Measurements from ENCODE around the gene CFAP43. TPM values are rescaled to one million over a fixed set of nuclear protein-coding genes. Genes with fewer than 3 reads are reported as not detected.
A peak's percentile ranks its signal among the peaks of the same experiment; 100 is the strongest.

CFAP43 gene
- total and polyA plus RNA-seq, 5 donors from 2014 or later, result not detected

GRCh38 chr10:104146882-104147281, 85.3 kb downstream of the CFAP43 start:
- peaks cover 3 to 5% of the 10 kb centered on the region in 2 experiments for H3K9me3 ChIP-seq (ENCODE audit: control insufficient read depth in 2 of 2, low read length in 2 of 2)
- H3K36me3 ChIP-seq (ENCODE audit: control insufficient read depth, insufficient read depth, low read length), result no peaks in the 10 kb centered on the region
- peaks cover 47% of the 10 kb centered on the region for H3K27me3 Mint-ChIP-seq
- DNase-seq (no peak), ATAC-seq (ENCODE audit: low read depth in 2 of 2) (no peak)
- H3K27me3 ChIP-seq (ENCODE audit: control insufficient read depth, insufficient read depth, low read length), result peaks cover 33% of the 10 kb centered on the region
- no peak overlapping the region for H3K4me3 Mint-ChIP-seq
- H3K9me3 Mint-ChIP-seq, result peaks cover 0 to 13% (median 6%) of the 10 kb centered on the region in 7 donors
- no peak overlapping the region for H3K27ac Mint-ChIP-seq
- H3K36me3 Mint-ChIP-seq, result peaks cover 6% of the 10 kb centered on the region
- H3K27ac ChIP-seq (ENCODE audit: insufficient read depth, low read length, poor library complexity, severe bottlenecking), result no peak overlapping the region
- H3K4me1 ChIP-seq (ENCODE audit: control insufficient read depth, insufficient read depth, low read length, poor library complexity, severe bottlenecking), result no peaks in the 10 kb centered on the region
- no peaks in the 10 kb centered on the region for H3K4me1 Mint-ChIP-seq
- H3K4me3 ChIP-seq (ENCODE audit: low read depth, low read length), result no peak overlapping the region

- DNase-seq (no peak), ATAC-seq (ENCODE audit: low read depth in 2 of 2) (no peak)
- no peak overlapping the region for H3K4me3 ChIP-seq (ENCODE audit: low read depth, low read length)
- H3K36me3 ChIP-seq (ENCODE audit: control insufficient read depth, insufficient read depth, low read length), result no peaks in the 10 kb centered on the region
- H3K27ac ChIP-seq (ENCODE audit: insufficient read depth, low read length, poor library complexity, severe bottlenecking), result no peak overlapping the region
- Mint-ChIP-seq H3K27me3 (peaks cover 46% of the 10 kb centered on the region), H3K4me3 (no peak overlapping the region), H3K4me1 (no peaks in the 10 kb centered on the region), H3K9me3 (peaks cover 0 to 4% (median 0%) of the 10 kb centered on the region in 7 donors), H3K27ac (no peak overlapping the region), H3K36me3 (peaks cover 3% of the 10 kb centered on the region)
- H3K27me3 ChIP-seq (ENCODE audit: control insufficient read depth, insufficient read depth, low read length), result peaks cover 30% of the 10 kb centered on the region
- H3K4me1 ChIP-seq (ENCODE audit: control insufficient read depth, insufficient read depth, low read length, poor library complexity, severe bottlenecking), result no peaks in the 10 kb centered on the region
- H3K9me3 ChIP-seq (ENCODE audit: control insufficient read depth in 2 of 2, low read length in 2 of 2), result no peaks in the 10 kb centered on the region
These were observed 87.2 kb downstream of the CFAP43 start for GRCh38 chr10:104144931-104145330.

- Histone ChIP-seq H3K27ac (ENCODE audit: insufficient read depth, low read length, poor library complexity, severe bottlenecking) (no peak overlapping the region), H3K4me1 (ENCODE audit: control insufficient read depth, insufficient read depth, low read length, poor library complexity, severe bottlenecking) (no peaks in the 10 kb centered on the region), H3K4me3 (ENCODE audit: low read depth, low read length) (no peak overlapping the region), H3K9me3 (ENCODE audit: control insufficient read depth in 2 of 2, low read length in 2 of 2) (no peaks in the 10 kb centered on the region), H3K27me3 (ENCODE audit: control insufficient read depth, insufficient read depth, low read length) (peaks cover 30% of the 10 kb centered on the region), H3K36me3 (ENCODE audit: control insufficient read depth, insufficient read depth, low read length) (no peaks in the 10 kb centered on the region)
- Mint-ChIP-seq H3K4me1 (peaks cover 0 to 6% (median 0%) of the 10 kb centered on the region in 4 donors), H3K27me3 (peaks cover 46% of the 10 kb centered on the region), H3K4me3 (no peak overlapping the region), H3K36me3 (no peaks in the 10 kb centered on the region), H3K9me3 (no peaks in the 10 kb centered on the region), H3K27ac (no peak overlapping the region)
- no peak for DNase-seq
- ATAC-seq (ENCODE audit: low read depth in 2 of 2), result no peak
These were observed 88.3 kb downstream of the CFAP43 start for GRCh38 chr10:104143829-104144228.

GRCh38 chr10:104142081-104142480, 90.1 kb downstream of the CFAP43 start:
- no peaks in the 10 kb centered on the region for H3K9me3 Mint-ChIP-seq
- H3K36me3 ChIP-seq (ENCODE audit: control insufficient read depth, insufficient read depth, low read length), result no peaks in the 10 kb centered on the region
- no peak for ATAC-seq (ENCODE audit: low read depth in 2 of 2)
- H3K27me3 Mint-ChIP-seq, result peaks cover 41% of the 10 kb centered on the region
- DNase-seq, result no peak
- no peak overlapping the region for H3K27ac Mint-ChIP-seq
- H3K27me3 ChIP-seq (ENCODE audit: control insufficient read depth, insufficient read depth, low read length), result peaks cover 26% of the 10 kb centered on the region
- no peaks in the 10 kb centered on the region for H3K36me3 Mint-ChIP-seq
- no peaks in the 10 kb centered on the region for H3K9me3 ChIP-seq (ENCODE audit: control insufficient read depth in 2 of 2, low read length in 2 of 2)
- no peak overlapping the region for H3K4me3 Mint-ChIP-seq
- no peak overlapping the region for H3K27ac ChIP-seq (ENCODE audit: insufficient read depth, low read length, poor library complexity, severe bottlenecking)
- peaks cover 0 to 6% (median 0%) of the 10 kb centered on the region in 4 donors for H3K4me1 Mint-ChIP-seq
- H3K4me1 ChIP-seq (ENCODE audit: control insufficient read depth, insufficient read depth, low read length, poor library complexity, severe bottlenecking), result no peaks in the 10 kb centered on the region
- no peak overlapping the region for H3K4me3 ChIP-seq (ENCODE audit: low read depth, low read length)

GRCh38 chr10:104139221-104139620, 92.9 kb downstream of the CFAP43 start:
- ATAC-seq (ENCODE audit: low read depth in 2 of 2), result no peak

GRCh38 chr10:104138131-104138530, 94.0 kb downstream of the CFAP43 start:
- peaks cover 5% of the 10 kb centered on the region for H3K36me3 Mint-ChIP-seq
- H3K9me3 Mint-ChIP-seq, result no peaks in the 10 kb centered on the region
- ATAC-seq (ENCODE audit: low read depth in 2 of 2) (no peak), DNase-seq (no peak)
- no peak overlapping the region for H3K4me3 Mint-ChIP-seq
- no peak overlapping the region for H3K4me3 ChIP-seq (ENCODE audit: low read depth, low read length)
- H3K36me3 ChIP-seq (ENCODE audit: control insufficient read depth, insufficient read depth, low read length), result no peaks in the 10 kb centered on the region
- no peaks in the 10 kb centered on the region for H3K4me1 ChIP-seq (ENCODE audit: control insufficient read depth, insufficient read depth, low read length, poor library complexity, severe bottlenecking)
- peaks cover 0 to 6% (median 0%) of the 10 kb centered on the region in 4 donors for H3K4me1 Mint-ChIP-seq
- H3K9me3 ChIP-seq (ENCODE audit: control insufficient read depth in 2 of 2, low read length in 2 of 2), result no peaks in the 10 kb centered on the region
- H3K27me3 Mint-ChIP-seq, result peaks cover 43% of the 10 kb centered on the region
- no peak overlapping the region for H3K27ac Mint-ChIP-seq
- H3K27me3 ChIP-seq (ENCODE audit: control insufficient read depth, insufficient read depth, low read length), result peaks cover 21% of the 10 kb centered on the region
- no peak overlapping the region for H3K27ac ChIP-seq (ENCODE audit: insufficient read depth, low read length, poor library complexity, severe bottlenecking)

More at GRCh38 chr10:104139221-104139620, 92.9 kb downstream of the CFAP43 start:
- Mint-ChIP-seq H3K9me3 (no peaks in the 10 kb centered on the region), H3K27ac (no peak overlapping the region), H3K4me1 (peaks cover 0 to 6% (median 0%) of the 10 kb centered on the region in 4 donors), H3K4me3 (no peak overlapping the region), H3K36me3 (peaks cover 5% of the 10 kb centered on the region), H3K27me3 (peaks cover 33% of the 10 kb centered on the region)
- Histone ChIP-seq H3K27ac (ENCODE audit: insufficient read depth, low read length, poor library complexity, severe bottlenecking) (no peak overlapping the region), H3K9me3 (ENCODE audit: control insufficient read depth in 2 of 2, low read length in 2 of 2) (no peaks in the 10 kb centered on the region), H3K4me3 (ENCODE audit: low read depth, low read length) (no peak overlapping the region), H3K4me1 (ENCODE audit: control insufficient read depth, insufficient read depth, low read length, poor library complexity, severe bottlenecking) (no peaks in the 10 kb centered on the region), H3K27me3 (ENCODE audit: control insufficient read depth, insufficient read depth, low read length) (peaks cover 16% of the 10 kb centered on the region), H3K36me3 (ENCODE audit: control insufficient read depth, insufficient read depth, low read length) (no peaks in the 10 kb centered on the region)
- peak in 1 of 3 donors; percentile 30 for DNase-seq

GRCh38 chr10:104130041-104130440, 102.1 kb downstream of the CFAP43 start:
- Mint-ChIP-seq H3K27ac (no peak overlapping the region), H3K4me1 (peaks cover 0 to 11% (median 5%) of the 10 kb centered on the region in 4 donors), H3K36me3 (peaks cover 15% of the 10 kb centered on the region), H3K27me3 (peaks cover 21% of the 10 kb centered on the region), H3K9me3 (no peaks in the 10 kb centered on the region), H3K4me3 (no peak overlapping the region)
- no peak for DNase-seq
- Histone ChIP-seq H3K4me3 (ENCODE audit: low read depth, low read length) (no peak overlapping the region), H3K9me3 (ENCODE audit: control insufficient read depth in 2 of 2, low read length in 2 of 2) (no peaks in the 10 kb centered on the region), H3K36me3 (ENCODE audit: control insufficient read depth, insufficient read depth, low read length) (peaks cover 4% of the 10 kb centered on the region), H3K27me3 (ENCODE audit: control insufficient read depth, insufficient read depth, low read length) (peaks cover 9% of the 10 kb centered on the region), H3K27ac (ENCODE audit: insufficient read depth, low read length, poor library complexity, severe bottlenecking) (no peak overlapping the region), H3K4me1 (ENCODE audit: control insufficient read depth, insufficient read depth, low read length, poor library complexity, severe bottlenecking) (no peaks in the 10 kb centered on the region)
- no peak for ATAC-seq (ENCODE audit: low read depth in 2 of 2)

- Histone ChIP-seq H3K4me3 (ENCODE audit: low read depth, low read length) (no peak overlapping the region), H3K36me3 (ENCODE audit: control insufficient read depth, insufficient read depth, low read length) (peaks cover 4% of the 10 kb centered on the region), H3K4me1 (ENCODE audit: control insufficient read depth, insufficient read depth, low read length, poor library complexity, severe bottlenecking) (peaks cover 2% of the 10 kb centered on the region), H3K9me3 (ENCODE audit: control insufficient read depth in 2 of 2, low read length in 2 of 2) (no peaks in the 10 kb centered on the region), H3K27me3 (ENCODE audit: control insufficient read depth, insufficient read depth, low read length) (no peaks in the 10 kb centered on the region), H3K27ac (ENCODE audit: insufficient read depth, low read length, poor library complexity, severe bottlenecking) (no peak overlapping the region)
- peaks cover 7% of the 10 kb centered on the region for H3K27me3 Mint-ChIP-seq
- peaks cover 7 to 21% (median 13%) of the 10 kb centered on the region in 4 donors for H3K4me1 Mint-ChIP-seq
- H3K27ac Mint-ChIP-seq, result no peak overlapping the region
- no peaks in the 10 kb centered on the region for H3K9me3 Mint-ChIP-seq
- DNase-seq (no peak), ATAC-seq (ENCODE audit: low read depth in 2 of 2) (no peak)
- H3K4me3 Mint-ChIP-seq, result no peak overlapping the region
- H3K36me3 Mint-ChIP-seq, result peaks cover 11% of the 10 kb centered on the region
These were observed 104.0 kb downstream of the CFAP43 start for GRCh38 chr10:104128214-104128613.
